H9 (cell line): ENCODE measurements around the gene SLC2A4RG. TPM values are rescaled to one million over a fixed set of nuclear protein-coding genes. Genes with fewer than 3 reads are reported as not detected.

Experiments used
- DNase-seq: peaks from one replicate; pipeline ENCODE4 v3.0.0-alpha.2; 2017
- H2AFZ ChIP-seq: one replicate; pipeline ENCODE4 v1.6.1; 2013; ENCODE audit warnings: mild to moderate bottlenecking, low read length, control low read depth, moderate library complexity
- H2AK5ac ChIP-seq: 2 replicates; pipeline ENCODE4 v1.6.1; 2013; ENCODE audit warnings: low read length, control low read depth, mixed read lengths; ENCODE audit not compliant: insufficient read length
- H2BK120ac ChIP-seq: one replicate; pipeline ENCODE4 v1.6.1; 2013; ENCODE audit warnings: low read depth, mild to moderate bottlenecking, low read length, control low read depth, inconsistent platforms; ENCODE audit not compliant: poor library complexity, severe bottlenecking
- H2BK12ac ChIP-seq: 2 replicates; pipeline ENCODE4 v1.6.1; 2013; ENCODE audit warnings: low read length, control low read depth, mixed read lengths, low read depth; ENCODE audit not compliant: insufficient read length
- H2BK15ac ChIP-seq: 2 replicates; pipeline ENCODE4 v1.6.1; 2013; ENCODE audit warnings: low read depth, low read length, control low read depth
- H2BK20ac ChIP-seq: one replicate; pipeline ENCODE4 v1.6.1; 2013; ENCODE audit warnings: low read depth, mild to moderate bottlenecking, low read length, control low read depth, inconsistent platforms; ENCODE audit not compliant: poor library complexity, severe bottlenecking
- H2BK5ac ChIP-seq: 2 replicates; pipeline ENCODE4 v1.6.1; 2013; ENCODE audit warnings: low read length, control low read depth, mixed read lengths; ENCODE audit not compliant: insufficient read length
- H3K14ac ChIP-seq: 2 replicates; pipeline ENCODE4 v1.6.1; 2013; ENCODE audit warnings: low read length, control low read depth; ENCODE audit not compliant: insufficient read depth
- H3K18ac ChIP-seq: 2 replicates; pipeline ENCODE4 v1.6.1; 2013; ENCODE audit warnings: low read depth, mild to moderate bottlenecking, mixed read lengths, low read length, control low read depth; ENCODE audit not compliant: insufficient read length
- H3K23ac ChIP-seq: 2 replicates; pipeline ENCODE4 v1.6.1; 2013; ENCODE audit warnings: low read length, control low read depth, mixed read lengths, low read depth; ENCODE audit not compliant: insufficient read length
- H3K23me2 ChIP-seq: 2 replicates; pipeline ENCODE4 v1.6.1; 2013; ENCODE audit warnings: low read depth, mild to moderate bottlenecking, mixed read lengths, low read length, control low read depth; ENCODE audit not compliant: insufficient read length, poor library complexity, severe bottlenecking
- H3K27ac ChIP-seq: 2 replicates; pipeline ENCODE4 v1.5.1; 2013; ENCODE audit warnings: low read length, control low read depth, mixed read lengths, low read depth; ENCODE audit not compliant: insufficient read length
- H3K27me3 ChIP-seq: 2 replicates; pipeline ENCODE4 v1.6.1; 2013; ENCODE audit warnings: low read length, control low read depth, inconsistent platforms; ENCODE audit not compliant: insufficient read depth
- H3K4ac ChIP-seq: 2 replicates; pipeline ENCODE4 v1.6.1; 2013; ENCODE audit warnings: low read depth, mild to moderate bottlenecking, control low read depth, inconsistent platforms, low read length, moderate library complexity
- H3K4me1 ChIP-seq: 2 replicates; pipeline ENCODE4 v1.6.1; 2013; ENCODE audit warnings: low read length, control low read depth, inconsistent platforms; ENCODE audit not compliant: insufficient read depth
- H3K4me2 ChIP-seq: 2 replicates; pipeline ENCODE4 v1.6.1; 2013; ENCODE audit warnings: low read length, control low read depth, mixed read lengths; ENCODE audit not compliant: insufficient read length, insufficient read depth
- H3K56ac ChIP-seq: 2 replicates; pipeline ENCODE4 v1.6.1; 2013; ENCODE audit warnings: low read depth, mild to moderate bottlenecking, mixed read lengths, low read length, control low read depth; ENCODE audit not compliant: insufficient read length
- H3K79me1 ChIP-seq: 2 replicates; pipeline ENCODE4 v1.6.1; 2013; ENCODE audit warnings: low read depth, mild to moderate bottlenecking, moderate library complexity, low read length, control low read depth, inconsistent platforms; ENCODE audit not compliant: insufficient read depth, poor library complexity, severe bottlenecking
- H3K79me2 ChIP-seq: 2 replicates; pipeline ENCODE4 v1.6.1; 2013; ENCODE audit warnings: low read length, control low read depth, inconsistent platforms; ENCODE audit not compliant: insufficient read depth
- H3K9ac ChIP-seq: 2 replicates; pipeline ENCODE4 v1.6.1; 2013; ENCODE audit warnings: low read length, control low read depth, mixed read lengths; ENCODE audit not compliant: insufficient read length; ENCODE audit errors: extremely low read depth
- H3K9me3 ChIP-seq: one replicate; pipeline ENCODE4 v1.6.1; 2013; ENCODE audit warnings: low read depth, low read length, inconsistent platforms; ENCODE audit not compliant: control insufficient read depth
- H3T11ph ChIP-seq: one replicate; pipeline ENCODE4 v1.6.1; 2013; ENCODE audit warnings: mild to moderate bottlenecking, low read length, control low read depth, inconsistent platforms
- H4K20me1 ChIP-seq: one replicate; pipeline ENCODE4 v1.6.1; 2013; ENCODE audit not compliant: control insufficient read depth, insufficient read length, insufficient read depth
- H4K5ac ChIP-seq: 2 replicates; pipeline ENCODE4 v1.6.1; 2013; ENCODE audit warnings: low read depth, mild to moderate bottlenecking, mixed read lengths, low read length, control low read depth; ENCODE audit not compliant: insufficient read length
- H4K8ac ChIP-seq: replicated peaks from 2 replicates; pipeline ENCODE4 v1.6.1; 2013; ENCODE audit warnings: low read length, control low read depth, mixed read lengths, low read depth; ENCODE audit not compliant: insufficient read length
- H4K91ac ChIP-seq: 2 replicates; pipeline ENCODE4 v1.6.1; 2013; ENCODE audit warnings: low read depth, mild to moderate bottlenecking, moderate library complexity, mixed read lengths, low read length, control low read depth; ENCODE audit not compliant: insufficient read length
- H3K27ac Mint-ChIP-seq, 3 experiments: 2 replicates in 2 of 3; 3 replicates in 1 of 3; pipeline ENCODE4 v1.8.0; 2020 to 2021; ENCODE audit warnings: mixed read lengths in 3 of 3, mild to moderate bottlenecking in 1 of 3, moderate library complexity in 1 of 3
- H3K27me3 Mint-ChIP-seq: 2 replicates; pipeline ENCODE4 v1.8.0; 2021; ENCODE audit warnings: low read depth, mild to moderate bottlenecking, moderate library complexity, mixed read lengths
- H3K36me3 Mint-ChIP-seq, 3 experiments: 2 replicates in 2 of 3; 3 replicates in 1 of 3; pipeline ENCODE4 v1.8.0; 2020 to 2021; ENCODE audit warnings: low read depth in 3 of 3, mixed read lengths in 3 of 3; ENCODE audit not compliant: insufficient read depth in 1 of 3
- H3K4me1 Mint-ChIP-seq, 2 experiments: 2 replicates each; pipeline ENCODE4 v1.8.0; 2020; ENCODE audit warnings: mixed read lengths in 2 of 2
- H3K4me3 Mint-ChIP-seq, 2 experiments: 2 replicates in 1 of 2; 3 replicates in 1 of 2; pipeline ENCODE4 v1.8.0; 2020 to 2021; ENCODE audit warnings: mild to moderate bottlenecking in 2 of 2, mixed read lengths in 2 of 2, moderate library complexity in 1 of 2
- H3K9me3 Mint-ChIP-seq, 2 experiments: 2 replicates in 1 of 2; 3 replicates in 1 of 2; pipeline ENCODE4 v1.8.0; 2020; ENCODE audit warnings: mild to moderate bottlenecking in 2 of 2, mixed read lengths in 2 of 2, moderate library complexity in 1 of 2
- CTCF ChIP-seq: fragments of 200-600 bp; sonication (generic); conservative IDR thresholded peaks from 3 replicates; pipeline ENCODE4 v1.8.0; 2021; ENCODE audit warnings: antibody characterized with exemption, mild to moderate bottlenecking
- WGBS: extraction: QIAGEN DNeasy Blood & Tissue Kit; methylation state at CpG from one replicate; pipeline ENCODE4 v1.1.7; 2013; ENCODE audit warnings: missing lambda C conversion rate, low lambda C conversion rate, mixed read lengths; ENCODE audit not compliant: insufficient read length; ENCODE audit errors: extremely low coverage; 5-methylcytosine and 5-hydroxymethylcytosine counted together
- total RNA-seq: library from RNA; stranded (reverse); gene quantifications from 2 replicates; pipeline ENCODE4 v1.2.1, GENCODE V29; 2021

SLC2A4RG gene
- total RNA-seq, 1 experiment from 2014 or later = 43.9 TPM

DNA sequence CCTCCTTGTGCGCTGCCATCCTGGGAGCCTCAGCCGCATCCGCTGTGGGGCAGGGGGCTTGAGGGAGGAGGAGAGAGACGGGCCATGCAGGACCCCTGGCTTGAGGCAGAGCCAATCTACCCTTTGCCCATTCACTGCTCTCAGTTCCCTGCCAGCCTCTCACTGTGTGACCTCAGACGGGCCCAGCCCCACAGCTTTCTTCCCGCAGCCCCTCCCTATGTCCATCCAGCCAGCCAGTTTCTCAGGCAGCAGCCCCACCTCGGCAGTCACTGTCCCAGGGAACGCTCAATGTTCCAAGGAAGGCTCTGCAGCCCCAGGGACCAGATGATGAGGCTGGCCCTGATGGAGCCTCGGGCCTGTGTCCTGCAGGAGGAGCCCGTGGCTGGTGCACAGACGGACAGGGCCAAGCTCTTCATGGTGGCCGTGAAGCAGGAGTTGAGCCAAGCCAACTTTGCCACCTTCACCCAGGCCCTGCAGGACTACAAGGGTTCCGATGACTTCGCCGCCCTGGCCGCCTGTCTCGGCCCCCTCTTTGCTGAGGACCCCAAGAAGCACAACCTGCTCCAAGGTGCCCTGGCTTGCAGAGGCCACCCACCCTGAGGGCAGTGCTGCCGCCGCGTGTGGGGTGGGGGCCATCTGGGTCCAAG, 47.0 kb upstream of the SLC2A4RG start:
- no peak for DNase-seq
- Histone ChIP-seq H3T11ph (no peak overlapping the region), H3K4ac (no peak overlapping the region), H3K4me2 (no peak overlapping the region), H2BK15ac (no peak overlapping the region), H3K27me3 (no peaks in the 10 kb centered on the region), H2AFZ (no peak overlapping the region), H3K9me3 (no peaks in the 10 kb centered on the region), H2AK5ac (no peak overlapping the region), H3K79me1 (no peaks in the 10 kb centered on the region), H2BK5ac (no peak overlapping the region), H4K5ac (no peak overlapping the region), H3K79me2 (no peaks in the 10 kb centered on the region), H2BK12ac (no peak overlapping the region), H2BK20ac (no peak overlapping the region), H3K27ac (no peak overlapping the region), H4K20me1 (no peaks in the 10 kb centered on the region), H3K14ac (no peak overlapping the region), H4K8ac (no peak overlapping the region), H3K23ac (no peak overlapping the region), H3K56ac (no peak overlapping the region), H4K91ac (no peak overlapping the region), H3K9ac (no peak overlapping the region), H3K4me1 (no peaks in the 10 kb centered on the region), H3K18ac (no peak overlapping the region), H2BK120ac (no peak overlapping the region), H3K23me2 (peaks cover 4% of the 10 kb centered on the region)
- no CpG with 5 or more reads among the region's 20 CpGs for WGBS
- peaks cover 3 to 5% of the 10 kb centered on the region in 2 experiments; a peak in 3 of 5 replicates for H3K9me3 Mint-ChIP-seq
- no peak overlapping the region for H3K27ac Mint-ChIP-seq
- no peak overlapping the region for H3K4me3 Mint-ChIP-seq
- peaks cover 5% of the 10 kb centered on the region for H3K27me3 Mint-ChIP-seq
- H3K4me1 Mint-ChIP-seq = peaks cover 2 to 8% of the 10 kb centered on the region in 2 experiments
- no peak for TF ChIP-seq CTCF
- H3K36me3 Mint-ChIP-seq = peaks cover 14 to 20% (median 17%) of the 10 kb centered on the region in 3 experiments; a peak in 6 of 7 replicates
